ENCODE measurements around the gene SP2.

DNA sequence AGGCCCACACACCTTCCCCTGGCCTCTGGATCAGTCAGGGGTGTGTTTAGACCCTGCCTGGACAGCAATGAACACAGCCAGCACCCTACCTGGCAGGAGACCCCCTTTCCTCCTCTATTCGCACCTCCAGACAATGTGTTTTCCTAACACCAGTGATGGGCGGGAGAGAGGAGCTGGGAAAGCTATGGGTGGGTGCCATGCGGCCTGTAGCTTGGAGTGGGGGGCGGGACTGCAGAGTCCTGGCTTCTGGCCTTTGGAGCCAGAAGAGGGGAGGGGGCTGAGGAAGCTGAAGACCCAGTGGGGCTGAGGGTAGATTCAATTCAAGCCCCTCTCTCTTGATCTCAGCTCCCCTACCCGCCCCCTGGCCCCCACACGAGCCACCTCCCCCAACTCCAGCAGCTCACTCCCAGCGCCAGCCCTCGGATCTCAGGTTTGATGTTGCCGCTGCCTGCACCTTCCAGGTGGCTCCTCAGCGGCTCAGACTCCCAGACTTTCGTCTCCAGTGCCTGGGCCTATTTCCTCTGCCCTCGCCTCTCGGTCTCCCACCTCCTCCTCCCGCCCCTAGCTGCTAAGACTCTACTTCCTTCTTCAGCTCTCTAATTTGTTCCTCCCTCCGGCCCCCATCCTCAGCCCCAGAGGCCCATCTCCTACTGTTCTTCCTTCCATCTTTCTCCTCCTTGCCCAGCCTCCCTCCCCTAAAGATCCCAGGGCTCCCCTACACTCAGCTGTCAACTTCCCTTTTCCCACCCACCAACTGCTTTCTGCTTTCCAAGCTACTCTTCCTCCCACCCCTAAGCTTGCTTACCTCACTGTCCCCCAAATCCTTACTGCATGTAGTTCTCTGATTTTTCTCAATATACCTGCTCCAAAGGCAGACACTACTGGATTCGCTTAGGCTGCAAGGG is 38.2 kb upstream of the SP2 start:
- no peak for TF ChIP-seq POLR2A (IDR thresholded peaks at IDR 0.05)
- TF ChIP-seq, protein P1, sequence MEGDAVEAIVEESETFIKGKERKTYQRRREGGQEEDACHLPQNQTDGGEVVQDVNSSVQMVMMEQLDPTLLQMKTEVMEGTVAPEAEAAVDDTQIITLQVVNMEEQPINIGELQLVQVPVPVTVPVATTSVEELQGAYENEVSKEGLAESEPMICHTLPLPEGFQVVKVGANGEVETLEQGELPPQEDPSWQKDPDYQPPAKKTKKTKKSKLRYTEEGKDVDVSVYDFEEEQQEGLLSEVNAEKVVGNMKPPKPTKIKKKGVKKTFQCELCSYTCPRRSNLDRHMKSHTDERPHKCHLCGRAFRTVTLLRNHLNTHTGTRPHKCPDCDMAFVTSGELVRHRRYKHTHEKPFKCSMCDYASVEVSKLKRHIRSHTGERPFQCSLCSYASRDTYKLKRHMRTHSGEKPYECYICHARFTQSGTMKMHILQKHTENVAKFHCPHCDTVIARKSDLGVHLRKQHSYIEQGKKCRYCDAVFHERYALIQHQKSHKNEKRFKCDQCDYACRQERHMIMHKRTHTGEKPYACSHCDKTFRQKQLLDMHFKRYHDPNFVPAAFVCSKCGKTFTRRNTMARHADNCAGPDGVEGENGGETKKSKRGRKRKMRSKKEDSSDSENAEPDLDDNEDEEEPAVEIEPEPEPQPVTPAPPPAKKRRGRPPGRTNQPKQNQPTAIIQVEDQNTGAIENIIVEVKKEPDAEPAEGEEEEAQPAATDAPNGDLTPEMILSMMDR (IDR thresholded peaks at IDR 0.05), result no peak
